Lower leg skin (tissue), 4 donors: ENCODE data around the gene TM2D3. TPM values are rescaled to one million over a fixed set of nuclear protein-coding genes. Genes with fewer than 3 reads are reported as not detected.

ENCODE experiments used
- DNase-seq, 2 donors: peaks; one replicate each; pipeline ENCODE4 v3.0.0-alpha.2; 2019; ENCODE audit warnings: low spot score in 2 of 2
- H3K4me3 ChIP-seq: fragments of 200-600 bp; sonication (generic); 2 replicates; pipeline ENCODE4 v1.5.1; 2017; ENCODE audit warnings: mild to moderate bottlenecking, low read depth; ENCODE audit not compliant: poor library complexity, severe bottlenecking
- CTCF ChIP-seq, 3 donors: fragments of 450-650 bp; IDR thresholded peaks; one replicate each; pipeline ENCODE4 v1.5.1; 2016; ENCODE audit warnings: antibody characterized with exemption in 3 of 3, mild to moderate bottlenecking in 3 of 3, moderate library complexity in 2 of 3
- POLR2A ChIP-seq, 2 donors: fragments of 450-650 bp; IDR thresholded peaks; one replicate each; pipeline ENCODE4 v1.6.1; 2016 to 2017; ENCODE audit warnings: antibody characterized with exemption in 2 of 2, mild to moderate bottlenecking in 1 of 2, moderate library complexity in 1 of 2
- WGBS, 2 donors: methylation state at CpG; one replicate each; pipeline ENCODE4 v1.1.5; 2018; 5-methylcytosine and 5-hydroxymethylcytosine counted together
- intact Hi-C: fragments of 100-400 bp; cut with DNase I; formaldehyde crosslinking; loops from one replicate; pipeline ENCODE4 v1.15.0; 2023; ENCODE audit warnings: low total_unique reads
- total RNA-seq, 4 donors: library from RNA; depleted of rRNA; stranded (reverse); fragments of >200 nt; gene quantifications; one replicate each; pipeline ENCODE4 v1.1.0, GENCODE V29; 2016

Gene TM2D3
- total RNA-seq, 4 donors from 2014 or later: 33.8 to 59.4 (median 39.7) TPM

GRCh38 chr15:101597360-101597928, 54.7 kb downstream of the TM2D3 start:
- no peak for DNase-seq
- intact Hi-C loops: no loop called here
- 66 to 69% methylated on average over 6 of the region's 6 CpGs for WGBS, 2 donors
- no peak for TF ChIP-seq CTCF (IDR thresholded peaks at IDR 0.05)
- no peak for TF ChIP-seq POLR2A (IDR thresholded peaks at IDR 0.05)
- H3K4me3 ChIP-seq: no peak overlapping the region

- no peak overlapping the region for H3K4me3 ChIP-seq
- DNase-seq: no peak
- 92 to 100% methylated on average over 1 of the region's 1 CpG for WGBS, 2 donors
- intact Hi-C loops: no loop called here
- TF ChIP-seq CTCF (IDR thresholded peaks at IDR 0.05) (no peak), POLR2A (IDR thresholded peaks at IDR 0.05) (no peak)
Observed at GRCh38 chr15:101596633-101597032, 55.5 kb downstream of the TM2D3 start.

Other genes with a start within 250 kb of the TM2D3 start
- 10 to 100 TPM; 20.1 to 45.4 (median 30.4) TPM for gene PCSK6, start 162.7 kb downstream of the TM2D3 start, total RNA-seq
- 10 to 100 TPM in 2 of 4 donors, 1 to 10 TPM in 2; 6.2 to 11.3 (median 9.6) TPM for gene TARS3, start 72.1 kb upstream of the TM2D3 start, total RNA-seq
- gene OR4F6, start 151.1 kb upstream of the TM2D3 start, total RNA-seq: not detected
- gene OR4F15, start 159.8 kb upstream of the TM2D3 start, total RNA-seq: not detected